ENCODE results near the gene MKS1. TPM values are rescaled to one million over a fixed set of nuclear protein-coding genes. Genes with fewer than 3 reads are reported as not detected.

Gene MKS1
- total RNA-seq, 4 donors from 2014 or later, result 10.8 to 17.3 (median 14.7) TPM

DNA sequence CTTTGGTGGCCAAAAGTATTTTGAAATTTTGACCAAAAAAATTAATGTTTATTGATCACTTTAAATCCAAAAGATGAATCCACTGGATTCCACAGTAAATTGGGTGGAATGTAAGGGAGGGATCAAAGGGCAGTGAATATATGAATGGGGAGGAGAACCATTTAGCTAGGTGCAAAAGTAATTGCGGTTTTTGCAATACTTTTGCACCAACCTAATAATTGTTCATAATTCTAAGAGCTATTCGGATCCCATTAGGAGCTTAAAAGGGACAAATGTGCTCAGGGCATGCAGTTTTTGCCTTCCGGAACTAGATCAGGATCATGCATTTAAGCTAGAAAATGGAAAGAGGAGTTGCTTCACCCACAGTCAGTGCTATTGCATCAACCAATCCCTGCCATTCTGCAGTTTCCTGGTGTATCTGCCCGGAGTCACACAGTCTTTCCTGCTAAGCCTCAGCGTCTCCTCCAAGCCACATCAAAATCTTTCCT is 19.1 kb upstream of the MKS1 start, which contains the start of gene LPO:
Gene LPO, plus strand, starts transcription at position 438 of the 488 bp plus-strand sequence. CDS start 4,396 bp downstream, outside the sequence.
- DNase-seq (ENCODE audit: low spot score in 2 of 2), result no peak

DNA sequence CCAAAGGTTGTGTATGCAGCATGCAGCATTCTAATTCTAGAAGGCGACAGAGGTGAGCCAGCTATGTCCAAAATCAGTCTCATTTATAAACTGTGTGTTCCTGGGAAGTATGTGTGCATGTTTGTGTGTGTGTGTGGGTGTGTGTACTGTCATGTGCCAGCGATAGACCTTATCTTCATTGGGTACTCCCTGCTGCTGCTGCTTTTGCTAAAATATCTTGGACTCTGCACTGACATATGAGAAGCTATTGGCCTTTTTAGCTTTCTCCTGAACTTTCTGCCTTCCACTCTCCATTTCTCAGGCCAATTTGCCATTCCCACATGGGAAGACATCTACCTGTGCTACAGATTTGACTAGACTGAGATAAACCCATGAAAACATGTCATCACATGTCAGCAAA is 17.3 kb upstream of the MKS1 start:
- no peak for DNase-seq (ENCODE audit: low spot score in 2 of 2)
- H3K4me3 ChIP-seq (ENCODE audit: low read depth, poor library complexity, severe bottlenecking), result no peak overlapping the region
- intact Hi-C loops (cut with DNase I; ENCODE audit: low total_unique reads), result no loop called here
- 55 to 56% methylated on average over 2 of the region's 2 CpGs for WGBS, 2 donors
- no peak for TF ChIP-seq POLR2A (IDR thresholded peaks at IDR 0.05)

More for the DNA sequence above, 19.1 kb upstream of the MKS1 start, which contains the start of gene LPO:
- intact Hi-C loops (cut with DNase I; ENCODE audit: low total_unique reads), result no loop called here
- 63 to 75% methylated on average over 5 of the region's 5 CpGs for WGBS, 2 donors
- TF ChIP-seq CTCF (IDR thresholded peaks at IDR 0.05) (no peak), POLR2A (IDR thresholded peaks at IDR 0.05) (no peak)
- no peak within 1 kb of the TSS for H3K4me3 ChIP-seq (ENCODE audit: low read depth, poor library complexity, severe bottlenecking)

GRCh38 chr17:58235821-58236220 is 16.8 kb upstream of the MKS1 start:
- WGBS, 2 donors, result 67 to 68% methylated on average over 1 of the region's 1 CpG
- no peak overlapping the region for H3K4me3 ChIP-seq (ENCODE audit: low read depth, poor library complexity, severe bottlenecking)
- TF ChIP-seq CTCF (IDR thresholded peaks at IDR 0.05), result no peak
- no peak for TF ChIP-seq POLR2A (IDR thresholded peaks at IDR 0.05)
- intact Hi-C loops (cut with DNase I; ENCODE audit: low total_unique reads), result no loop called here
- DNase-seq (ENCODE audit: low spot score in 2 of 2), result no peak

DNA sequence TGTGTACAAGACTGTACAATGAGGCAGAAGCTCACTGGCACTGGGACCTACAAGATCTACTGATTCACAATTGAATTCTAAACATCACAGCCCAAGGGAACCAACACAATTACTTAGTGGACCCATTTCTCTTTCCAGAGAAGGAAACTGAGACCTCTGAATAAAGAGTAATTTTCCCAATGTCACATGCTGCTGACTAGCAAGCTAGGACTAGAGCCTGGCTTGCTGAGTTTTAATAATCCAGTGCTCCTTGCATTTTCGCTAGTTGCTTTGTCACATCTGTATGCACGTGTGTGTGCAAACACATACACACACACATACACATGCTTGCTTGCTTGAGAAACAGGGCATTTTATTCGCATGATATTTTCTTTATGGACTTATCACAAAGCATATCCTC is 15.5 kb upstream of the MKS1 start:
- 85 to 86% methylated on average over 3 of the region's 3 CpGs for WGBS, 2 donors
- TF ChIP-seq CTCF (IDR thresholded peaks at IDR 0.05) (no peak), POLR2A (IDR thresholded peaks at IDR 0.05) (no peak)
- H3K4me3 ChIP-seq (ENCODE audit: low read depth, poor library complexity, severe bottlenecking), result no peak overlapping the region
- no peak for DNase-seq (ENCODE audit: low spot score in 2 of 2)
- intact Hi-C loops (cut with DNase I; ENCODE audit: low total_unique reads), result no loop called here

DNA sequence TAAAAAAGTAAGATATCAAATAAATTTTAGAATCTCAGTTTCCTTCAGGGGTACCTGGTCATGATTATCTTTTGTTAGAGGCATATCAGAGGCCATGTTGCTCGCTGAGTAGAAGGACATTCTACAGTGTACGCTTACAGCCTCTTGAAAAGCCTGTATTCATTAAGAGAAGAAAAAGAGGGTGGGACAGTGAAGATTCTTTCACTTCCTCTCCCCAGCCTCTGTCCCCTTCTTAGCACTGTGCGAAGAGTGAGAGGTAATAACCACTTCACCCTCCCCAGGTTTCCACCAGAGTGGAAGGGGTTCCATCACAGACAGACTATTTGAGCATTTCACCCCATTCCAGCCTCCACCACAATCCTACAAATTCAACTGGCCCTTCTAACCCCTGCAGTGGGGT is 14.5 kb upstream of the MKS1 start:
- TF ChIP-seq POLR2A (IDR thresholded peaks at IDR 0.05) (no peak), CTCF (IDR thresholded peaks at IDR 0.05) (no peak)
- intact Hi-C loops (cut with DNase I; ENCODE audit: low total_unique reads), result no loop called here
- DNase-seq (ENCODE audit: low spot score in 2 of 2), result no peak
- no peak overlapping the region for H3K4me3 ChIP-seq (ENCODE audit: low read depth, poor library complexity, severe bottlenecking)
- WGBS, 2 donors, result 71 to 86% methylated on average over 3 of the region's 3 CpGs

DNA sequence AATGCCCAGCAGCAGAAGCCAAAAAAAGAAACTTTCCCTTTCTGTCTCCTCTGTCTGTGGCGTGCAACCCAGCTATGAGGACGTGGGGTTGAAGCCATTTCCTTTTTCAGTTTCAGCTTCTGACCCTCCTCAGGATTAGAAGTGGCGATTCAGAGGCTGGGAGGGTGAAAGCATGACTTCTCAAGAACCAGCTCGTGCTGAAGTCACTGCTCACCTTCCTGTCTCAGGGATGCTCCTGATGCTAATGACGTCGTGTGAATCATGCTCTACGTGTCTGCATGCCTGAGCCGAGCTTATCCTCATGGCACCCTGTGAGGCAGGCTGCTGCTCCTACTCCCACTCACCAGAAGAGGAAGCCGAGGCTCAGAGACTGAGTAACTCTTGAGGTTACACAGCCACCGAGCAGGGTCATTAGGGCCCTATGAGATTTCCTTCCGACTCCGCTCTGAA is 13.7 kb upstream of the MKS1 start:
- 52 to 62% methylated on average over 12 of the region's 12 CpGs for WGBS, 2 donors
- intact Hi-C loops (cut with DNase I; ENCODE audit: low total_unique reads), result no loop called here

More for the DNA sequence above, 13.7 kb upstream of the MKS1 start:
- TF ChIP-seq POLR2A (IDR thresholded peaks at IDR 0.05), result no peak
- TF ChIP-seq CTCF (IDR thresholded peaks at IDR 0.05), result no peak
- no peak overlapping the region for H3K4me3 ChIP-seq (ENCODE audit: low read depth, poor library complexity, severe bottlenecking)
- DNase-seq (ENCODE audit: low spot score in 2 of 2), result no peak
